Loucy (cell line): ENCODE measurements around the gene PPP3CA.

Experiments
- EZH2phosphoT487 ChIP-seq: fragments of 200-600 bp; IDR thresholded peaks from 2 replicates; pipeline ENCODE4 v1.6.1; 2018; ENCODE audit warnings: antibody characterized with exemption, mild to moderate bottlenecking, moderate library complexity, borderline replicate concordance
- TF ChIP-seq, protein P1 (sequence below): fragments of 200-600 bp; sonication (generic); conservative IDR thresholded peaks from 2 replicates; pipeline ENCODE4 v1.5.1; 2014; ENCODE audit warnings: mild to moderate bottlenecking, antibody characterized with exemption, low read length

GRCh38 chr4:101236097-101236496, 111.2 kb downstream of the PPP3CA start:
- TF ChIP-seq, protein P1, sequence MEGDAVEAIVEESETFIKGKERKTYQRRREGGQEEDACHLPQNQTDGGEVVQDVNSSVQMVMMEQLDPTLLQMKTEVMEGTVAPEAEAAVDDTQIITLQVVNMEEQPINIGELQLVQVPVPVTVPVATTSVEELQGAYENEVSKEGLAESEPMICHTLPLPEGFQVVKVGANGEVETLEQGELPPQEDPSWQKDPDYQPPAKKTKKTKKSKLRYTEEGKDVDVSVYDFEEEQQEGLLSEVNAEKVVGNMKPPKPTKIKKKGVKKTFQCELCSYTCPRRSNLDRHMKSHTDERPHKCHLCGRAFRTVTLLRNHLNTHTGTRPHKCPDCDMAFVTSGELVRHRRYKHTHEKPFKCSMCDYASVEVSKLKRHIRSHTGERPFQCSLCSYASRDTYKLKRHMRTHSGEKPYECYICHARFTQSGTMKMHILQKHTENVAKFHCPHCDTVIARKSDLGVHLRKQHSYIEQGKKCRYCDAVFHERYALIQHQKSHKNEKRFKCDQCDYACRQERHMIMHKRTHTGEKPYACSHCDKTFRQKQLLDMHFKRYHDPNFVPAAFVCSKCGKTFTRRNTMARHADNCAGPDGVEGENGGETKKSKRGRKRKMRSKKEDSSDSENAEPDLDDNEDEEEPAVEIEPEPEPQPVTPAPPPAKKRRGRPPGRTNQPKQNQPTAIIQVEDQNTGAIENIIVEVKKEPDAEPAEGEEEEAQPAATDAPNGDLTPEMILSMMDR = no peak
- no peak for TF ChIP-seq EZH2phosphoT487
